GM21723 (cell line): ENCODE results near the gene OR4E2.
"Not testable (repeated sequence)": the region's sequence is repeated elsewhere in the genome, so short reads cannot be mapped to it uniquely, and the experiment has no call there.

Experiments
- ATAC-seq: cut with Tn5 transposase; IDR thresholded peaks from one replicate; pipeline ENCODE4 v1.9.1; 2021; ENCODE audit warnings: mild to moderate bottlenecking, moderate library complexity; ENCODE audit not compliant: unreplicated experiment

The OR4E2 gene

GRCh38 chr14:21653331-21653885 is at the start of gene OR4E2:
Gene OR4E2 (plus strand): TSS chr14:21653835. CDS start chr14:21665083, 11,248 bp downstream.
- no peak for ATAC-seq

- no peak for ATAC-seq
Observed at GRCh38 chr14:21612324-21612723, 41.3 kb upstream of the OR4E2 start.

- no peak for ATAC-seq
Observed at GRCh38 chr14:21614240-21614639, 39.4 kb upstream of the OR4E2 start.

- ATAC-seq = no peak
Observed at GRCh38 chr14:21617614-21618013, 36.0 kb upstream of the OR4E2 start.

- ATAC-seq = no peak
Observed at GRCh38 chr14:21626491-21627230, 27.0 kb upstream of the OR4E2 start.

GRCh38 chr14:21630503-21630902 is 23.1 kb upstream of the OR4E2 start:
- not testable (repeated sequence) for ATAC-seq

- ATAC-seq = no peak
Observed at GRCh38 chr14:21631084-21631483, 22.6 kb upstream of the OR4E2 start.

- ATAC-seq = no peak
Observed at GRCh38 chr14:21634840-21635239, 18.8 kb upstream of the OR4E2 start, which contains the start of gene OR10G2. Gene OR10G2 (minus strand): TSS chr14:21634940. CDS start chr14:21634842, 98 bp downstream.

- no peak for ATAC-seq
Observed at GRCh38 chr14:21642683-21643082, 11.0 kb upstream of the OR4E2 start.

- ATAC-seq = no peak
Observed at GRCh38 chr14:21643407-21643806, 10.2 kb upstream of the OR4E2 start.

GRCh38 chr14:21647380-21647779 is 6.3 kb upstream of the OR4E2 start:
- no peak for ATAC-seq

GRCh38 chr14:21652209-21652808 is 1.3 kb upstream of the OR4E2 start:
- ATAC-seq = no peak

- ATAC-seq = no peak
Observed at GRCh38 chr14:21654215-21654614, 580 bp downstream of the OR4E2 start.

- ATAC-seq = no peak
Observed at GRCh38 chr14:21656980-21657379, 3.3 kb downstream of the OR4E2 start.

- ATAC-seq = no peak
Observed at GRCh38 chr14:21668377-21668776, 14.7 kb downstream of the OR4E2 start.

- no peak for ATAC-seq
Observed at GRCh38 chr14:21669284-21669683, 15.6 kb downstream of the OR4E2 start.

- no peak for ATAC-seq
Observed at GRCh38 chr14:21671371-21671770, 17.7 kb downstream of the OR4E2 start.

GRCh38 chr14:21672116-21672515 is 18.5 kb downstream of the OR4E2 start:
- ATAC-seq = no peak

- ATAC-seq = no peak
Observed at GRCh38 chr14:21673718-21674117, 20.1 kb downstream of the OR4E2 start, which contains the start of gene OR4E1. Gene OR4E1 (minus strand): TSS chr14:21673818. CDS start chr14:21670935, 2,883 bp downstream.

GRCh38 chr14:21675566-21675965 is 21.9 kb downstream of the OR4E2 start:
- no peak for ATAC-seq

- ATAC-seq = no peak
Observed at GRCh38 chr14:21680072-21680471, 26.4 kb downstream of the OR4E2 start.

GRCh38 chr14:21686468-21686867 is 32.8 kb downstream of the OR4E2 start:
- ATAC-seq = no peak
